PC-3 (cell line): ENCODE data around the gene RERE. TPM values are rescaled to one million over a fixed set of nuclear protein-coding genes. Genes with fewer than 3 reads are reported as not detected.

Experiments used
- ATAC-seq: fragments of 200-7000 bp; cut with Tn5 transposase; 2 replicates; pipeline ENCODE4 v1.9.1; 2020; ENCODE audit warnings: mild to moderate bottlenecking, moderate library complexity
- BruUV-seq: library from RNA; stranded (reverse); fragments of 400-500 nt; replicated peaks from 2 replicates; lab custom pipeline; 2021; lab: Mats Ljungman, UMichigan
- CTCF ChIA-PET: fragments of 300-600 bp; sonication (Branson Sonifier 250); formaldehyde crosslinking; loops from one replicate; lab custom pipeline; 2022; ENCODE audit warnings: antibody characterized with exemption; lab: Charles Lee
- POLR2A ChIA-PET: fragments of 300-600 bp; sonication (Branson Sonifier 250); formaldehyde crosslinking; loops from one replicate; lab custom pipeline; 2022; ENCODE audit warnings: antibody characterized with exemption; ENCODE audit not compliant: unreplicated experiment; lab: Charles Lee
- DNase-seq: peaks from one replicate; pipeline ENCODE4 v3.0.0-alpha.2; 2015
- H2AFZ ChIP-seq: fragments of 300-600 bp; sonication (generic); 2 replicates; pipeline ENCODE4 v1.6.0; 2016; ENCODE audit warnings: antibody characterized with exemption, low read length
- H3F3A ChIP-seq: fragments of 300-600 bp; sonication (generic); one replicate; pipeline ENCODE4 v1.6.0; 2017; ENCODE audit warnings: antibody characterized with exemption, low read length, control low read depth, mild to moderate bottlenecking; ENCODE audit not compliant: unreplicated experiment
- H3K27ac ChIP-seq: fragments of 300-600 bp; sonication (generic); 2 replicates; pipeline ENCODE4 v1.5.1; 2016; ENCODE audit warnings: mild to moderate bottlenecking, low read length
- H3K27me3 ChIP-seq: fragments of 300-600 bp; sonication (generic); 2 replicates; pipeline ENCODE4 v1.6.1; 2016; ENCODE audit warnings: low read length, mixed read lengths
- H3K36me3 ChIP-seq: fragments of 300-600 bp; sonication (generic); 2 replicates; pipeline ENCODE4 v1.6.1; 2016; ENCODE audit warnings: low read depth, mixed run types, low read length, mixed read lengths
- H3K4me1 ChIP-seq: fragments of 300-600 bp; sonication (generic); 2 replicates; pipeline ENCODE4 v1.5.1; 2016; ENCODE audit warnings: low read length; ENCODE audit not compliant: insufficient read depth
- H3K4me2 ChIP-seq: fragments of 300-600 bp; sonication (generic); 2 replicates; pipeline ENCODE4 v1.6.0; 2016; ENCODE audit warnings: low read length
- H3K4me3 ChIP-seq: fragments of 300-600 bp; sonication (generic); 2 replicates; pipeline ENCODE4 v1.5.1; 2016; ENCODE audit warnings: mild to moderate bottlenecking, low read length, mixed read lengths
- H3K79me2 ChIP-seq: fragments of 300-600 bp; sonication (generic); 2 replicates; pipeline ENCODE4 v1.6.1; 2017; ENCODE audit warnings: low read length, mixed read lengths
- H3K9ac ChIP-seq: fragments of 300-600 bp; sonication (generic); 2 replicates; pipeline ENCODE4 v1.6.0; 2016; ENCODE audit warnings: mild to moderate bottlenecking, low read length
- H3K9me2 ChIP-seq: fragments of 300-600 bp; sonication (generic); replicated peaks from 2 replicates; pipeline ENCODE4 v1.6.1; 2016; ENCODE audit warnings: mixed run types, low read length, mixed read lengths
- H3K9me3 ChIP-seq: fragments of 300-600 bp; sonication (generic); 2 replicates; pipeline ENCODE4 v1.6.1; 2016; ENCODE audit warnings: low read length, mixed read lengths
- H4K20me1 ChIP-seq: fragments of 300-600 bp; sonication (generic); 2 replicates; pipeline ENCODE4 v1.6.1; 2016; ENCODE audit warnings: low read length, mixed read lengths
- CTCF ChIP-seq: fragments of 300-600 bp; sonication (generic); conservative IDR thresholded peaks from 2 replicates; pipeline ENCODE4 v1.5.1; 2017; ENCODE audit warnings: antibody characterized with exemption, low read depth, mild to moderate bottlenecking, low read length
- EZH2 ChIP-seq: fragments of 300-600 bp; sonication (generic); IDR thresholded peaks from one replicate; pipeline ENCODE4 v1.6.1; 2017; ENCODE audit warnings: antibody characterized with exemption, mild to moderate bottlenecking, low read length; ENCODE audit not compliant: unreplicated experiment
- EZH2phosphoT487 ChIP-seq: fragments of 300-600 bp; sonication (generic); IDR thresholded peaks from 2 replicates; pipeline ENCODE4 v1.6.1; 2018; ENCODE audit warnings: mild to moderate bottlenecking, antibody characterized with exemption, low read length, borderline replicate concordance
- intact Hi-C: fragments of 100-400 bp; cut with micrococcal nuclease; formaldehyde crosslinking; loops from 2 replicates; pipeline ENCODE4 v1.9.0; 2023
- total RNA-seq: library from RNA; depleted of rRNA; stranded (reverse); fragments of >200 nt; gene quantifications from 2 replicates; pipeline ENCODE4 v1.2.3, GENCODE V29; 2014

Gene RERE
- total RNA-seq, 1 experiment from 2014 or later: 24.2 TPM

- intact Hi-C loops: no loop called here
- Histone ChIP-seq H3K36me3 (no peaks in the 10 kb centered on the region), H3K27me3 (no peaks in the 10 kb centered on the region), H4K20me1 (no peaks in the 10 kb centered on the region), H3F3A (no peaks in the 10 kb centered on the region), H3K9me2 (no peaks in the 10 kb centered on the region), H2AFZ (no peak overlapping the region), H3K9me3 (no peaks in the 10 kb centered on the region), H3K4me3 (no peak overlapping the region), H3K9ac (no peak overlapping the region), H3K79me2 (no peaks in the 10 kb centered on the region), H3K4me1 (no peaks in the 10 kb centered on the region), H3K4me2 (no peak overlapping the region), H3K27ac (no peak overlapping the region)
- ATAC-seq (no peak), DNase-seq (no peak)
- ChIA-PET POLR2A (no interaction called here), CTCF (no interaction called here)
- no TSS peak for BruUV-seq
- TF ChIP-seq EZH2: no peak
- no peak for TF ChIP-seq EZH2phosphoT487
- TF ChIP-seq CTCF: no peak
These were observed 343.5 kb downstream of the RERE start for GRCh38 chr1:8473891-8474300.

GRCh38 chr1:8473121-8473875, 344.1 kb downstream of the RERE start:
- ChIA-PET POLR2A (no interaction called here), CTCF (no interaction called here)
- H3K4me1 ChIP-seq: no peaks in the 10 kb centered on the region
- no peaks in the 10 kb centered on the region for H3K9me3 ChIP-seq
- BruUV-seq: no TSS peak
- ATAC-seq (no peak), DNase-seq (no peak)
- H2AFZ ChIP-seq: no peak overlapping the region
- H3K27me3 ChIP-seq: no peaks in the 10 kb centered on the region
- no peak overlapping the region for H3K27ac ChIP-seq
- no peaks in the 10 kb centered on the region for H3K36me3 ChIP-seq
- no peaks in the 10 kb centered on the region for H3F3A ChIP-seq
- no peaks in the 10 kb centered on the region for H3K79me2 ChIP-seq
- H3K4me3 ChIP-seq: no peak overlapping the region
- H3K9me2 ChIP-seq: no peaks in the 10 kb centered on the region
- TF ChIP-seq EZH2phosphoT487 (no peak), EZH2 (no peak), CTCF (no peak)
- intact Hi-C loops: no loop called here
- no peak overlapping the region for H3K4me2 ChIP-seq
- H3K9ac ChIP-seq: no peak overlapping the region
- no peaks in the 10 kb centered on the region for H4K20me1 ChIP-seq

- intact Hi-C loops: no loop called here
- Histone ChIP-seq H3K27me3 (no peaks in the 10 kb centered on the region), H4K20me1 (no peaks in the 10 kb centered on the region), H3K27ac (no peak overlapping the region), H3F3A (no peaks in the 10 kb centered on the region), H3K9ac (no peak overlapping the region), H3K9me2 (no peaks in the 10 kb centered on the region), H2AFZ (no peak overlapping the region), H3K36me3 (no peaks in the 10 kb centered on the region), H3K4me1 (no peaks in the 10 kb centered on the region), H3K4me3 (no peak overlapping the region), H3K9me3 (no peaks in the 10 kb centered on the region), H3K79me2 (no peaks in the 10 kb centered on the region), H3K4me2 (no peak overlapping the region)
- ChIA-PET POLR2A (no interaction called here), CTCF (no interaction called here)
- ATAC-seq (no peak), DNase-seq (no peak)
- TF ChIP-seq CTCF (no peak), EZH2 (no peak), EZH2phosphoT487 (no peak)
- BruUV-seq: no TSS peak
These were observed 344.8 kb downstream of the RERE start for GRCh38 chr1:8472668-8473067.
